Thymus (tissue), 11 donors: ENCODE results near the gene INTS12. TPM values are rescaled to one million over a fixed set of nuclear protein-coding genes. Genes with fewer than 3 reads are reported as not detected.
"Not testable (repeated sequence)": the region's sequence is repeated elsewhere in the genome, so short reads cannot be mapped to it uniquely, and the experiment has no call there.

Experiments used
- DNase-seq, 9 donors: peaks; one replicate each; pipeline ENCODE4 v3.0.0-alpha.2; 2013; ENCODE audit warnings: low spot score in 9 of 9, low read depth in 6 of 9, missing footprints in 1 of 9
- H3K27ac ChIP-seq, 2 donors: one replicate each; pipeline ENCODE4 v1.5.1; 2013; ENCODE audit warnings: control low read depth in 1 of 2, low read depth in 1 of 2, low read length in 1 of 2, mild to moderate bottlenecking in 1 of 2, moderate library complexity in 1 of 2
- H3K27me3 ChIP-seq, 2 donors: one replicate each; pipeline ENCODE4 v1.5.1; 2013; ENCODE audit warnings: low read length in 1 of 2; ENCODE audit not compliant: control insufficient read depth in 2 of 2, insufficient read depth in 1 of 2
- H3K36me3 ChIP-seq, 2 donors: one replicate each; pipeline ENCODE4 v1.5.1; 2013; ENCODE audit warnings: low read length in 1 of 2, mild to moderate bottlenecking in 1 of 2, moderate library complexity in 1 of 2; ENCODE audit not compliant: control insufficient read depth in 2 of 2, insufficient read depth in 2 of 2
- H3K4me1 ChIP-seq, 2 donors: one replicate each; pipeline ENCODE4 v1.5.1; 2013; ENCODE audit warnings: low read length in 2 of 2; ENCODE audit not compliant: control insufficient read depth in 2 of 2, insufficient read depth in 2 of 2
- H3K4me3 ChIP-seq, 2 donors: one replicate each; pipeline ENCODE4 v1.5.1; 2013; ENCODE audit warnings: low read length in 2 of 2, control low read depth in 1 of 2, mild to moderate bottlenecking in 1 of 2
- H3K9me3 ChIP-seq, 2 donors: one replicate each; pipeline ENCODE4 v1.5.1; 2013; ENCODE audit warnings: low read length in 1 of 2, mild to moderate bottlenecking in 1 of 2; ENCODE audit not compliant: control insufficient read depth in 2 of 2, insufficient read depth in 1 of 2
- WGBS: extraction: QIAGEN DNeasy Blood & Tissue Kit; methylation state at CpG from one replicate; pipeline ENCODE4 v1.1.7; 2013; 5-methylcytosine and 5-hydroxymethylcytosine counted together
- polyA plus RNA-seq: library from polyadenylated mRNA; stranded (reverse); fragments of 200-250 nt; gene quantifications from one replicate; pipeline ENCODE4 v1.2.3, GENCODE V29; 2013
- total RNA-seq: library from RNA; stranded (reverse); fragments of 120-200 nt; gene quantifications from one replicate; pipeline ENCODE4 v1.2.4, GENCODE V29; 2013
- donor health status: healthy.

The INTS12 gene
- total and polyA plus RNA-seq, 2 donors: 18.9 to 24.7 TPM

DNA sequence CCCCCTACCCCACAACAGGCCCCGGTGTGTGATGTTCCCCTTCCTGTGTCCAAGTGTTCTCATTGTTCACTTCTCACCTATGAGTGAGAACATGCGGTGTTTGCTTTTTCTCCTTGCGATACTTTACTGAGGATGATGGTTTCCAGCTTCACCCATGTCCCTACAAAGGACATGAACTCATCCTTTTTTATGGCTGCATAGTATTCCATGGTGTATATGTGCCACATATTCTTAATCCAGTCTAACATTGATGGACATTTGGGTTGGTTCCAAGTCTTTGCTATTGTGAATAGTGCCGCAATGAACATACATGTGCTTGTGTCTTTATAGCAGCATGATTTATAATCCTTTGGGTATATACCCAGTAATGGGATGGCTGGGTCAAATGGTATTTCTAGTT is 21.4 kb upstream of the INTS12 start:
- not testable (repeated sequence) for H3K36me3 ChIP-seq, H3K9me3 ChIP-seq, H3K27ac ChIP-seq, H3K4me3 ChIP-seq, H3K4me1 ChIP-seq, H3K27me3 ChIP-seq, DNase-seq
- WGBS: 98% methylated on average over 4 of the region's 4 CpGs

DNA sequence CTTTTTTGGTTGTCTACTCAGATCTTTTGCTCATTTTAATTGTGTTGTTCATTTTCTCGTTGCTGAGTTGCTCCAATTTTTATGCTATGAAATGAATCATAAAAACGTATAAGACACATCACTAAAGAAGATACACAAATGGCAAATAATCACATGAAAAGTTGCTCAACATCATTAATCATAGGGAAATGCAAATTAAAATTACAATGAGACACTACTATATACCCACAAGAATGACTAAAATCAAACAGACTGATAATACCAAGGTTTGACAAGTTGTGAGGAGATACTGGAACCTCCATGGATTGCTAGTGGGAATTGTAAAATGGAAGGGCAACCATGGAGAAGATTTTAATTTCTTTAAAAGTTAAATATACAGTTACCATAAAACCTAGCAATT is 17.1 kb upstream of the INTS12 start:
- Histone ChIP-seq H3K36me3 (peaks cover 0 to 6% of the 10 kb centered on the region in 2 donors), H3K4me3 (no peak overlapping the region), H3K4me1 (no peaks in the 10 kb centered on the region), H3K9me3 (no peaks in the 10 kb centered on the region), H3K27ac (no peak overlapping the region), H3K27me3 (no peaks in the 10 kb centered on the region)
- no peak for DNase-seq
- WGBS: 98% methylated on average over 2 of the region's 2 CpGs

DNA sequence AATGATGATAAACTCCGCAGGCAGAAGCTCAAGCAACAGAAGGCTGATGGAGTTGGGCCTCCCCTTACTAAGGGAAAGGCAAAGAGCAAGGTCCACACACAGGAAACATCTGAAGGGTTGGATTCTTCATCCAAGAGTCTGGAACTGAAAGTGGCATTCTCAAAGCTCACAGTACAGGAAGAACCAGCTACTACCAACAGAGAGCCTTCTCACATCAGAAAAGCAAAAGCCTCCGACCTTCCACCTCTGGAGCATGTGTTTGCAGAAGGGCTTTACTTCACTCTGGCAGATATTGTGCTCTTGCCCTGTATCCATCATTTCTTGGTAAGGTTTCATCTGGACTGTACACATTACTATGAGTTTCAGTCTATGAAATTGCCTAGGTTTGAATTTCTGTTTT is 10.7 kb upstream of the INTS12 start:
- no peak for DNase-seq
- no peaks in the 10 kb centered on the region for H3K4me1 ChIP-seq
- H3K4me3 ChIP-seq: no peak overlapping the region
- H3K9me3 ChIP-seq: no peaks in the 10 kb centered on the region
- 96% methylated on average over 2 of the region's 2 CpGs for WGBS
- peaks cover 4 to 7% of the 10 kb centered on the region in 2 donors for H3K36me3 ChIP-seq
- H3K27ac ChIP-seq: no peak overlapping the region
- no peaks in the 10 kb centered on the region for H3K27me3 ChIP-seq

DNA sequence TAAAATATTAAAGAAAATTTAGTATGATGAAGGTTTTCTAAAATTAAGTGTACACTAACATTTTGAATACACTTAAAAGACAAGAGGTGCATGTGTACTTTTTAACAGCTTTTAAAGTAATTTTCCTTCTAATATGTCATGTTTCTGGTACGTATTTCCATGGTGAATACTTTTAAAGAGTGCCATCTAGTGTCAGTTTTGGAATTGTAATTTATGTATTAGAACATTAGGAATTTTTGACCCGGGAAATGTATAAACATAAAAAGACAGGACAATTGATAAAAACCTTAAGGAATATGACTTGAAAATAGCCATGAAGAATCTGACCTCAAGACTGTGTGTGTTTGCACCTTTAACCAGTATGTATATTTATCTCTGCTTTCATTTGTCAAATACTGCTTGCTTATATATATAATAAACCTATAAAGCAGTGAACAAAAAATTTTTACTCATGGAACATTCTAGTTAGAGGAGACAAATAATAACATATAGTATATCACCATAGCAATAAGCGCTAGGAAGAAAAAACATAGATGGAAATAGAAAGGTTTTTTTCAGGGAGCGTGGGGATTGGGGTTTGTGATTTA is 7.3 kb upstream of the INTS12 start:
- peak in 4 of 9 donors; percentile 6 to 46 (median 11) for DNase-seq
- Histone ChIP-seq H3K27me3 (no peaks in the 10 kb centered on the region), H3K36me3 (peaks cover 4 to 7% of the 10 kb centered on the region in 2 donors), H3K4me1 (no peaks in the 10 kb centered on the region), H3K4me3 (no peak overlapping the region), H3K9me3 (no peaks in the 10 kb centered on the region), H3K27ac (no peak overlapping the region)
- 53% methylated on average over 4 of the region's 4 CpGs for WGBS

DNA sequence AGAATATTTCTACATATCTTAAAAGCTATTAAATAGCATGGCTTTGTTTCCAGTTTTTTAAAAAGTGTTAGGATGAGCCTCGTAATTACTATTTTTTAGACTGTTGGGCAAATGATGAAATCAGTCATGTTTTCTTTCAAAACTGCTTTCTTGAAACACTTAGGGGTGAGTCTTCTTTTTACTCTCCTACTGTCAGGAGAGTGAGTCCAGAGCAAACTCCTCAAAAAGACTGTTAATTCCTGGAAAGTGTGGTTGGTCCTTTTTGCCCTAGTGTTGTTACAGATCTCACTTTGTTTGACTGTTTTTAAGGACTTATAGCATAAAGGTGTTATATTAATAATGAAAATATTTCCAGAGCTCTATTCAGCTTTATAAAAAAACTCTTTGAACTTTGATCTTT is 6.4 kb upstream of the INTS12 start:
- Histone ChIP-seq H3K27ac (no peak overlapping the region), H3K4me1 (no peaks in the 10 kb centered on the region), H3K4me3 (no peak overlapping the region), H3K27me3 (no peaks in the 10 kb centered on the region), H3K36me3 (peaks cover 4 to 7% of the 10 kb centered on the region in 2 donors), H3K9me3 (no peaks in the 10 kb centered on the region)
- 94% methylated on average over 1 of the region's 1 CpG for WGBS
- no peak for DNase-seq

DNA sequence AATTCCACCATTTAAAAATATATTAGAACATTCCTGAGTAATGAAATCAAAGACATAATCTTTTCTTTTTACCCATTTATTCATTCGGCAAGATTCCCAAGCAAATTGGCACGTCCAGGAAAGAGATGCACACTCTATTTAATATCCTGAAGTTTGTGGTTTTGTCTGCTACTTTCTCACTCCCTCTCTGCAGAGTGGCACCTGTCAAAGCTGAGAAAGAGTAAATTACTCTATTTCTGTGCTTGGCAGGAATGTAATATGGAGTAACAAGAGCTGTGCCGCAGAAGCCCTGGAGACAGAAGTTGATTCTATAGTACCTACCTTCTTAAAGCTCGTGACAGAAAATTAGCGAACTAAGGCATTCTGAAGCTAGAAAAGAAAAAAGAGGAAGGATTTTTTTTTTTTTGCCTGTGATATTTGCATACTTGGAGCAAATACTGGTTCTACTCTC is 5.6 kb upstream of the INTS12 start:
- 18% methylated on average over 5 of the region's 5 CpGs for WGBS
- H3K4me3 ChIP-seq: no peak overlapping the region

DNA sequence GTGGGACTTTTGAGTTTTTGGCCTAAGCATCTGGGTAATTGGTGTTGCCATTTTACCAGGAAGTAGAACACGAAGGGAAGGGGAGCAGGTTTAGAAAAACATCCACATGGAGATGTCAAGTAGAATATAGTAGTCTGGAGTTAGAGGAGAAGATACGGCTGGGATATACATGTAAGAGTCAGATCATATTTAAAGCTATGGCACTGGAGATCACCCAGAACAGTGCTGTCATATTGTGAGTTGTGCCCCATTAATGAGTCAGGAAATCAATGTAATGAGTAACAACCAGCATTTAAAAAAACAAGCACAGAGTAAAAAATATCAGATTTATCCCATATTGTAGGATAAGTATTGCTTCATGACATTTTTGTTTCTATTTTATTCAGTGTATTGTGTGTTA is 4.3 kb upstream of the INTS12 start:
- Histone ChIP-seq H3K27ac (no peak overlapping the region), H3K36me3 (peaks cover 0 to 2% of the 10 kb centered on the region in 2 donors), H3K4me1 (peaks cover 0 to 4% of the 10 kb centered on the region in 2 donors), H3K9me3 (no peaks in the 10 kb centered on the region), H3K27me3 (no peaks in the 10 kb centered on the region), H3K4me3 (no peak overlapping the region)
- 97% methylated on average over 2 of the region's 2 CpGs for WGBS
- DNase-seq: no peak

More for the DNA sequence above, 5.6 kb upstream of the INTS12 start:
- DNase-seq: no peak
- H3K4me1 ChIP-seq: peaks cover 0 to 4% of the 10 kb centered on the region in 2 donors
- no peaks in the 10 kb centered on the region for H3K9me3 ChIP-seq
- H3K36me3 ChIP-seq: peaks cover 1 to 4% of the 10 kb centered on the region in 2 donors
- H3K27ac ChIP-seq: no peak overlapping the region
- H3K27me3 ChIP-seq: no peaks in the 10 kb centered on the region

DNA sequence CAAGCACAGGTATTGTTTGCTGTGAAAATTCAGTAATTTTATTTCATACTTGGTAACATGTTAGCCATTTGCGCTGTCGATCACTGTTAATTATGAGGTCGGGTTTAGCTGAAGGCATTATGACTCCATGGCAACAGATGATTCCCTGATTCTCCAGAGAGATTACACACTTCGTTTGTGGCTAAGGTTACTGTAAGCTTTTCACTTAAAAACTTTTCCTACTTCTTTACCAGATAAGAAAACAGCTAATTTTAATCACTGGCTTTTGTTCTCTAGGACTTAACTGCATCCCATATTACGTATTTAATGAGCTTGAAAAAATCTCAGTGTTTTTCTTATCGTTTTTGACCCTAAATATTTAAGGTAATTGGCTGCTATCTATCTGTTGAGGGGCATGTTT is 2.2 kb upstream of the INTS12 start:
- WGBS: 95% methylated on average over 6 of the region's 6 CpGs
- DNase-seq: no peak

DNA sequence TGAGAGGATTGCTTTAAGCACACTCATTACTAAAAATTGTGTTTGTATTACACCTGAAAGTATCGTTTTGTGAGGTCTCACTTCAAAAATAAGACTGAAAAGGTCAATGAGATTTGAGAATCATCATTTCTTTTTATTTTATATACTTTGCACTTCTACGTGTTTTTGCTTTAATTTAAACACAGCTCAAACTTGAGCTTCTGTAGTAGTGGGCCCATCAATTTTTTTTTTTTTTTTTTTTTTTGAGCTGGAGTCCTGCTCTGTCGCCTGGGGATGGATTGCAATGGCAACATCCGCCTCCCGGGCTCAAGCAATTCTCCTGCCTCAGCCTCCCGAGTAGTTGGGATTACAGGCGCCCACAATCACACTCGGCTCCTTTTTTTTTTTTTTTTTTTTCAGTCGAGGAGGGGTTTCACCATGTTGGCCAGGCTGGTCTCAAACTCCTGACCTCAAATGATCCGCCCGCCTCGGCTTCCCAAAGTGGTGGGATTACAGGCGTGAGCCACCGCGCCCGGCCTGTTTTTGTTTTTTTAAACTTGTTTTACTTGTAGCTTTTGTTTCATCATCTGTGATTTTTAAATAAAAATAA is 1.6 kb upstream of the INTS12 start:
- Histone ChIP-seq H3K27me3 (no peaks in the 10 kb centered on the region), H3K4me3 (no peak overlapping the region), H3K4me1 (peaks cover 0 to 11% of the 10 kb centered on the region in 2 donors), H3K9me3 (no peaks in the 10 kb centered on the region), H3K36me3 (no peaks in the 10 kb centered on the region), H3K27ac (no peak overlapping the region)
- no peak for DNase-seq
- WGBS: 93% methylated on average over 16 of the region's 16 CpGs

More for the DNA sequence above, 2.2 kb upstream of the INTS12 start:
- Histone ChIP-seq H3K9me3 (no peaks in the 10 kb centered on the region), H3K4me3 (no peak overlapping the region), H3K4me1 (peaks cover 0 to 11% of the 10 kb centered on the region in 2 donors), H3K36me3 (no peaks in the 10 kb centered on the region), H3K27me3 (no peaks in the 10 kb centered on the region), H3K27ac (no peak overlapping the region)
